ENCODE data around the gene UNC93A. TPM values are rescaled to one million over a fixed set of nuclear protein-coding genes. Genes with fewer than 3 reads are reported as not detected.
"Not testable (repeated sequence)": the region's sequence is repeated elsewhere in the genome, so short reads cannot be mapped to it uniquely, and the experiment has no call there.

The UNC93A gene
- polyA plus RNA-seq, 3 donors, result not detected

GRCh38 chr6:167350275-167350696 lies 59.2 kb downstream of the UNC93A start:
- no peak overlapping the region for H3K27ac ChIP-seq (ENCODE audit: low read depth, low read length)
- WGBS, 3 donors, result 4 to 18% (median 5%) methylated on average over 22 of the region's 22 CpGs

- WGBS, 3 donors, result 1 to 2% (median 1%) methylated on average over 52 to 62 of the region's 62 CpGs
- no peak overlapping the region for H3K27ac ChIP-seq (ENCODE audit: low read depth, low read length)
These were observed 59.9 kb downstream of the UNC93A start for GRCh38 chr6:167350731-167351655.

- no peak overlapping the region for H3K27ac ChIP-seq (ENCODE audit: low read depth, low read length)
- 53 to 58% (median 56%) methylated on average over 13 of the region's 13 CpGs for WGBS, 3 donors
These were observed 60.7 kb downstream of the UNC93A start for GRCh38 chr6:167351656-167352345.

GRCh38 chr6:167356874-167357273 lies 65.8 kb downstream of the UNC93A start:
- 84 to 93% (median 84%) methylated on average over 3 of the region's 3 CpGs for WGBS, 3 donors
- H3K27ac ChIP-seq (ENCODE audit: low read depth, low read length), result no peak overlapping the region

GRCh38 chr6:167358394-167358793 lies 67.3 kb downstream of the UNC93A start:
- H3K27ac ChIP-seq (ENCODE audit: low read depth, low read length), result not testable (repeated sequence)
- WGBS, 3 donors, result 64 to 78% (median 70%) methylated on average over 3 of the region's 11 CpGs

GRCh38 chr6:167361170-167361569 lies 70.1 kb downstream of the UNC93A start:
- not testable (repeated sequence) for H3K27ac ChIP-seq (ENCODE audit: low read depth, low read length)
- WGBS, 3 donors, result 47 to 70% (median 59%) methylated on average over 1 of the region's 1 CpG

Other genes with a start within 250 kb of the UNC93A start
- under 1 TPM; 0.05 to 0.11 (median 0.09) TPM for gene CCR6, start 168.2 kb upstream of the UNC93A start, polyA plus RNA-seq
- gene GPR31, start 133.3 kb upstream of the UNC93A start, polyA plus RNA-seq, result not detected
- gene TTLL2, start 33.8 kb downstream of the UNC93A start, polyA plus RNA-seq, result not detected

Measured in adipose tissue (tissue), 3 donors.